Tibial artery (tissue), 4 donors: ENCODE data around the gene LTN1.

Source experiments
- DNase-seq, 2 donors: peaks; one replicate each; pipeline ENCODE4 v3.0.0-alpha.2; 2019
- H3K27ac ChIP-seq, 2 donors: fragments of 200-600 bp; sonication (generic) in 1 of 2; 1 replicate in 1 of 2; 2 replicates in 1 of 2; pipeline ENCODE4 v1.5.1; 2018 to 2019; ENCODE audit warnings: mild to moderate bottlenecking in 1 of 2
- H3K27me3 ChIP-seq, 2 donors: fragments of 200-600 bp; sonication (generic) in 1 of 2; one replicate each; pipeline versions ENCODE4 v1.5.1 to v1.6.0; 2016 to 2019
- H3K36me3 ChIP-seq, 3 donors: fragments of 200-600 bp; sonication (generic) in 2 of 3; one replicate each; pipeline ENCODE4 v1.5.1; 2016 to 2019; ENCODE audit warnings: mild to moderate bottlenecking in 2 of 3
- H3K4me1 ChIP-seq, 4 donors: fragments of 200-600 bp; sonication (generic) in 2 of 4; 1 replicate in 3 of 4; 2 replicates in 1 of 4; pipeline ENCODE4 v1.5.1; 2016 to 2019
- H3K4me3 ChIP-seq, 2 donors: fragments of 200-600 bp; sonication (generic) in 1 of 2; 1 replicate in 1 of 2; 2 replicates in 1 of 2; pipeline ENCODE4 v1.5.1; 2018 to 2019; ENCODE audit warnings: mild to moderate bottlenecking in 2 of 2
- H3K9me3 ChIP-seq, 3 donors: fragments of 200-600 bp; sonication (generic) in 1 of 3; one replicate each; pipeline ENCODE4 v1.5.1; 2016 to 2019
- CTCF ChIP-seq, 2 experiments: fragments of 200-600 bp in 1 of 2; fragments of 450-650 bp in 1 of 2; IDR thresholded peaks; one replicate each; pipeline ENCODE4 v1.5.1; 2017 to 2019; ENCODE audit warnings: antibody characterized with exemption in 2 of 2, mild to moderate bottlenecking in 1 of 2, moderate library complexity in 1 of 2
- intact Hi-C: fragments of 100-400 bp; cut with DNase I; formaldehyde crosslinking; loops from one replicate; pipeline ENCODE4 v1.15.0; 2023; ENCODE audit warnings: low total_unique reads

Gene LTN1

DNA sequence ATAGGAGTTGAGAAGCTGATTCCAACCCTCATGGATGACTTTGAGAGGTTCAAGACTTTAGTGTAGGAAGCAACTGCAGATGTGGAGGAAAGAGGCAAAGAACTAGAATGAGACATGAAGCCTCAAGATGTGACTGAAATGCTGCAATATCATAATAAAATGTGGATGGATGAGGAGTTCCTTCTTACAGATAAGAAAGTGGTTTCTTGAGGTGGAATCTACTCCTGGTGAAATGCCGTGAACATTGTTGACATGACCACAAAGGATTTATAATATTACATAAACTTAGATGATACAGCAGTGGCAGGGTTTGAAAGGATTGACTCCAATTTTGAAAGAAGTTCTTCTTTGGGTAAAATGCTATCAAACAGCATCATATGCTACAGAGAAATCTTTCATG lies 28.8 kb downstream of the LTN1 start:
- Histone ChIP-seq H3K4me3 (no peak overlapping the region), H3K36me3 (peaks cover 73 to 81% (median 74%) of the 10 kb centered on the region in 3 donors), H3K27me3 (no peaks in the 10 kb centered on the region), H3K27ac (no peak overlapping the region), H3K9me3 (no peaks in the 10 kb centered on the region), H3K4me1 (no peaks in the 10 kb centered on the region)
- no peak for DNase-seq
- intact Hi-C loops: no loop called here
- no peak for TF ChIP-seq CTCF (IDR thresholded peaks at IDR 0.05)

GRCh38 chr21:28962465-28962864 lies 30.2 kb downstream of the LTN1 start:
- Histone ChIP-seq H3K4me1 (no peaks in the 10 kb centered on the region), H3K27ac (no peak overlapping the region), H3K36me3 (peaks cover 71 to 81% (median 74%) of the 10 kb centered on the region in 3 donors), H3K4me3 (no peak overlapping the region), H3K9me3 (no peaks in the 10 kb centered on the region), H3K27me3 (no peaks in the 10 kb centered on the region)
- no peak for DNase-seq
- intact Hi-C loops: no loop called here
- no peak for TF ChIP-seq CTCF (IDR thresholded peaks at IDR 0.05)

GRCh38 chr21:28961927-28962326 lies 30.8 kb downstream of the LTN1 start:
- H3K27ac ChIP-seq: no peak overlapping the region
- TF ChIP-seq CTCF (IDR thresholded peaks at IDR 0.05): no peak
- no peaks in the 10 kb centered on the region for H3K9me3 ChIP-seq
- no peak for DNase-seq
- H3K4me3 ChIP-seq: no peak overlapping the region
- H3K27me3 ChIP-seq: no peaks in the 10 kb centered on the region
- intact Hi-C loops: no loop called here
- no peaks in the 10 kb centered on the region for H3K4me1 ChIP-seq
- peaks cover 70 to 80% (median 71%) of the 10 kb centered on the region in 3 donors for H3K36me3 ChIP-seq

DNA sequence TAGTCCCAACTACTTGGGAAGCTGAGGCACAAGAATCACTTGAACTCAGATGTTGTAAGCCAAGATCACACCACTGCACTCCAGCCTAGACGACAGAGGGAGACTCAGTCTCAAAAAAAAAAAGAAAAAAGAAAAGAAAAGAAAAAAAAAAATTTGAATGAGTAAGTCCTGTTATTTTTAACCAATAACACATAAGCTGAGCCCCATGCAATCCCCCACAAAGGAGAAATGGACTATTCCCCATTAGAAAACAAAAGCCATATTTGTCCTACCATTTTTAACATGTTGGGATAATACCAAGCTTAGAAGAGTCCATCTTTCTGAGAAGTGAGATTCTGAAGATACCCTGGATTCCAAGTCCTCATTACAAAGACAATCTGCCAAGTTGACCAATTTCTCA lies 32.4 kb downstream of the LTN1 start:
- Histone ChIP-seq H3K9me3 (no peaks in the 10 kb centered on the region), H3K4me3 (no peak overlapping the region), H3K36me3 (peaks cover 67 to 77% (median 71%) of the 10 kb centered on the region in 3 donors), H3K27me3 (no peaks in the 10 kb centered on the region), H3K4me1 (no peaks in the 10 kb centered on the region), H3K27ac (no peak overlapping the region)
- DNase-seq: no peak
- TF ChIP-seq CTCF (IDR thresholded peaks at IDR 0.05): no peak
- intact Hi-C loops: no loop called here

DNA sequence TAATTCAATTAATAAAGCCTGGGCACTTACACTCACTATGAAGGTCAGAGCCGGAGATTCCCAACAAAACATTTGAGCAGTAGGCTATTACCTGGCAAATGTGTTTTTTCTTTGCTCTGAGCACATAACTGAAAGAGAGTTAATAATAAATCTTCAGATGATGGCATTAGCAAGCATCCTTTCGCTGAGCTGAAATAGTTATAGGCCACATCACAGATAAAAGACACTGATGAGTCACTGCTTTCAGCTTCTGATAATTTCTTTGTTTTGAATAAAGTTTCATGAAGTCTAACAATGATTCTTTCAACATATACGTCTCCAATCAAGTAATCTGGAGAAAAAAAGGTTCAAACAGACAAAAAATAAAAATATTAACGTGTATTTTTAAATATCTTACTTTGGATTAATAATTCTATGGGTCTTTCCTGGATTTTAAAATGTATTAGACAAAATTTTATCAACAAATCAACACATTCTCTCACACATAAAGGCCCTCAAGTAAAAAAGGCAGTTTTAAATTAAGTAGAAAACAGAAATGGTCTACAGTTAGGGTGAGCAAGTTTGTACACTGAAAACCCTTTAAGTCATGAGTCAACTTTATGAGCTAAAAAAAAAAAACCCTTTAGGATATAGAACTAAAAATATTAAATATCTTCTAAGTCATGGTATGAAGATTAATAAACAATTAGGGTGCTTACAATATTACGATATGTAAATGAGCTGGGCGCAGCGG lies 33.1 kb downstream of the LTN1 start:
- Histone ChIP-seq H3K4me1 (no peaks in the 10 kb centered on the region), H3K27ac (no peak overlapping the region), H3K36me3 (peaks cover 68 to 77% (median 71%) of the 10 kb centered on the region in 3 donors), H3K27me3 (no peaks in the 10 kb centered on the region), H3K4me3 (no peak overlapping the region), H3K9me3 (no peaks in the 10 kb centered on the region)
- no peak for DNase-seq
- TF ChIP-seq CTCF (IDR thresholded peaks at IDR 0.05): no peak
- intact Hi-C loops: no loop called here
